GM12891 (cell line): ENCODE results near the gene IRF8.

Experiments used
- POLR2A ChIP-seq: IDR thresholded peaks from 2 replicates; pipeline ENCODE4 v1.6.1; 2011; ENCODE audit warnings: low read depth, low read length, control low read depth
- POLR2AphosphoS5 ChIP-seq: IDR thresholded peaks from 2 replicates; pipeline ENCODE4 v1.6.1; 2011; ENCODE audit warnings: low read depth, low read length, control low read depth
- SPI1 ChIP-seq: IDR thresholded peaks from 2 replicates; pipeline ENCODE4 v1.6.1; 2011; ENCODE audit warnings: low read depth, low read length, control low read depth
- TAF1 ChIP-seq: IDR thresholded peaks from 2 replicates; pipeline ENCODE4 v1.6.1; 2011; ENCODE audit warnings: low read depth, low read length, control low read depth

DNA sequence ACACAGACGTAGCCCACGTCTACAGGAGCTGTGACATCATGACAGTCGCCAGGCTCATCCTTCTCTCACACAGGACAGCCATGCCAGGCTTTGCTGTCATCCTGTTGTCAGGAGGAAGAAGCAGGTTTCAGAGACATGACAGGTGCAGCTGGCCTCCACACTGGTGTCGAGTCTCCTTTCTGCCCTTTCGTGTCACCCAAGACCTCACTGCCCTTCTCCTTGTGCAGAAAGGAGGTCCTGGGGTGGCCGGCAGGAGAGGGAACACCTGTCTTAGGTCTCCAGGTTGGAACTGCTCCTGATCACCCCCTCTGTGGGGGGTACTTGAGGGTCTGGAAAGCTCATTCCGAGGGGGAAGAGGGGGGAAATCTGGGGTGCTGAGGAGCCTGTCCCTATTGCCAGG lies 41.6 kb upstream of the IRF8 start:
- no peak for TF ChIP-seq POLR2AphosphoS5
- TF ChIP-seq POLR2A: no peak
- no peak for TF ChIP-seq TAF1
- no peak for TF ChIP-seq SPI1
